Fibroblast of skin of back (primary cell): ENCODE data around the gene TSPAN14. TPM values are rescaled to one million over a fixed set of nuclear protein-coding genes. Genes with fewer than 3 reads are reported as not detected.
"Not testable (repeated sequence)": the region's sequence is repeated elsewhere in the genome, so short reads cannot be mapped to it uniquely, and the experiment has no call there.

Source experiments
- DNase-seq: peaks from one replicate; pipeline ENCODE4 v3.0.0-alpha.2; 2013
- polyA plus RNA-seq, 2 experiments: library from polyadenylated mRNA; unstranded; fragments of 120-200 nt; gene quantifications; one replicate each; pipeline ENCODE4 v1.2.1, GENCODE V29; 2013; ENCODE audit not compliant: insufficient read length in 2 of 2

Gene TSPAN14, protein sequence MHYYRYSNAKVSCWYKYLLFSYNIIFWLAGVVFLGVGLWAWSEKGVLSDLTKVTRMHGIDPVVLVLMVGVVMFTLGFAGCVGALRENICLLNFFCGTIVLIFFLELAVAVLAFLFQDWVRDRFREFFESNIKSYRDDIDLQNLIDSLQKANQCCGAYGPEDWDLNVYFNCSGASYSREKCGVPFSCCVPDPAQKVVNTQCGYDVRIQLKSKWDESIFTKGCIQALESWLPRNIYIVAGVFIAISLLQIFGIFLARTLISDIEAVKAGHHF
- polyA plus RNA-seq (2013, experiment 1 of 2; ENCODE audit: insufficient read length): 44.0 TPM
- 40.4 TPM for polyA plus RNA-seq (2013, experiment 2 of 2; ENCODE audit: insufficient read length)

DNA sequence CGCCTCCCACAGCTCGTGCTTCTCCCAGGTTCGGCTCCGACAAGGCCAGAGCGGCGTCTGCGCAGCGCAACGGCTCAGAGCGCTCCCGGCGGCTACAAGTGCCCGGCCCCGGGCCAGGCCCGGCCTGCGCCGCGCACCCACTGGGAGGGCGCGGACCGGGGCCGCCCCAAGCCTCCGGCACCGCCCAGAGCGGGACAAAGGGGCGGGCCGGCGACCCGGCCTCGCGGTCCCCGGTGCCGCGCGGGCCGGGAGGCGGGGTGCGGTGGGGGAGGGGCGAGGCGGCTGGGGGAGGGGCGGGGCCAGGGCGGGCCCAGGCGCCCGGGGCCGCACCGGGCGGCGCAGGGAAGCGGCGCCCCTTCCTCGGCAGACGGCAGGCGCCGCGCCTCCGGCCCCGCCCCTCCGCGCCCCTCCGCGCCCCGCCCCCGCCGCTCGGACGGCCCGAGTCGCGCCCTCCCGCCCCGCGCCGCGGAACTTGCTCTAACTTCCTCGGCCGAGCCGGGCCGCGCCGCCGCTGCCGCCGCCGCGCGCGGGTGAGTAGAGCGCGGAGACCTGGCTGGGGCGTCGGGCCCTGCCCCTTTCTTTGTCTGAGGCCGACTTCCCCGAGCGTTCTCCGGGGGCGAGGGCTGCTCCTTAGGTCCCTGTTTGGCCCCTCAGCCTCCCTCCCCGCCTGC, at the start of gene TSPAN14:
TSPAN14 (plus strand) TSS at position 469 of the 671 bp plus-strand sequence. CDS start 34,924 bp downstream, outside the sequence.
- DNase-seq: peak; percentile 79

DNA sequence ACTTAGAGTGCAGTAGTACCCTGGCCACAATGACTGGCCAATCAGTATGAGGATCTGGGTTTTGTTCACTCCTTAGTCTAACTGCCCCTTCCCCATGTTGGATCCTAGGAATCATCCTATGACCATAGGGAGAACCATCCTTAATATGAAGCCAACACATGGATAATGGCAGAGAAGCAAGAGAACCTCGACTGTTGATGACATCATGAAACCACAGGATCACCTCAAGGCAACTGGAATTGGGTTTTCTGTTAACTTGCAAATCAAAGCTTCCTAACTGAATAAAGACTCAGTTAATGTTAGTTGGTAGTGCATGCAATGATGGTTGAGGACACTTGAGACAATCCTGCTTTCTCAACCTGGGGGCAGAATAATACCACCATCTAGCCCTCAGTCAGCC, 49.1 kb upstream of the TSPAN14 start:
- no peak for DNase-seq

DNA sequence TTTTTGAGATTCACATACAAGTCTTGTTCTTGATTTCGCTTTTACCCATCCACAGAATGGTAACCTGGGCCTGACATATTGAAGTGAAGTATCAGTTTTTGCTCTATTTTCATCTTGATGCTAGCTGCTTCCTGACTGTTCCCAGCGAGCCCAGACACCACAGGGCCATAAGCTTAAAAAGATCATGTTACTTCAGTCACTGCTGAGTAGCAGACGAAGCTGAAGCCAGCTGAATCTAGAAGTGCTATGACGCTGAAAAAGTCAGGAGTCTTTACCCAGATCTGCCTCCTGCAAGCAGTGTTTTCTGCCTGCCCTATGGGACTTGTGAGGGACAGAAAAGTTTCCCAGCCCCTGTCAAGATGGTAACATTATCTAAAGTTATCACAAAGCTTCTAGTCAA, 48.5 kb upstream of the TSPAN14 start:
- DNase-seq: no peak

DNA sequence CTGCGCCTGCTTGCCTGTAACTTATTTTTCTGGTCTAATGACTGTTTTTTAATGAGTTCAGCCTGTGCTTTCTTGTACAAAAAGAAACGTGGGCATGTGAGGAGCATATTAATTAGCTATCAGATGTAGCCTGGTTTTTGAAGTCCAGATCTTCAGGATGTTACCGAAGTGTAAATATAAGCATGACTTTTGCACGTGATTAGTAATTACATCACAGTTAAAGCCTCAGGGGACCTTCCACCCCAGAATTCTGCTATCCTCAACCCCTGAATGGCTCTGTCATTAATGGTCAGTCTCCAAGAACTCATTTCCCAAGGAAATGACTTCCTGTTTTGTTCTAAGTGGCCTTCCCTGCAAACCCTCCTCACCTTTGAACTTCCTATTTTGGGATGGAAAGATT, 47.9 kb upstream of the TSPAN14 start:
- no peak for DNase-seq

DNA sequence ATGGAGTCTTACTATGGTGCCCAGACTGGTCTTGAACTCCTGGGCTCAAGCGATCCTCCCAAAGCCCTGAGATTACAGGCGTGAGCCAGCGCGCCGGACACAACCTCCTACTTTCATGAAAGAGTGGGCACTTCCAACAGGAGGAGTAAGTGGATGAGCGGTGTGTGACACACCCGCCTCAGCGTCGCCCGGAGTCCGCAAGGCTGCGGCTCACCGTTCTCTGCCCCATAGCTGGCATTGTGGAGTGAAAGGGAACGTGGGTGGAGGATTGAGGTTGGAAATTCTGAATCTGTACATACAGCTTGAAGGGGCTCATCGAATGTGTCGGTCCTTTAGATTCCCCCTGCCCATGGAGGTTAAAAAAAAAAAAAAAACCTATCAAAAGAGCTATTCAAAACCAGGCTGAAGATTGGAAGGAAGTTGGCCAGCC, 46.3 kb upstream of the TSPAN14 start:
- no peak for DNase-seq

DNA sequence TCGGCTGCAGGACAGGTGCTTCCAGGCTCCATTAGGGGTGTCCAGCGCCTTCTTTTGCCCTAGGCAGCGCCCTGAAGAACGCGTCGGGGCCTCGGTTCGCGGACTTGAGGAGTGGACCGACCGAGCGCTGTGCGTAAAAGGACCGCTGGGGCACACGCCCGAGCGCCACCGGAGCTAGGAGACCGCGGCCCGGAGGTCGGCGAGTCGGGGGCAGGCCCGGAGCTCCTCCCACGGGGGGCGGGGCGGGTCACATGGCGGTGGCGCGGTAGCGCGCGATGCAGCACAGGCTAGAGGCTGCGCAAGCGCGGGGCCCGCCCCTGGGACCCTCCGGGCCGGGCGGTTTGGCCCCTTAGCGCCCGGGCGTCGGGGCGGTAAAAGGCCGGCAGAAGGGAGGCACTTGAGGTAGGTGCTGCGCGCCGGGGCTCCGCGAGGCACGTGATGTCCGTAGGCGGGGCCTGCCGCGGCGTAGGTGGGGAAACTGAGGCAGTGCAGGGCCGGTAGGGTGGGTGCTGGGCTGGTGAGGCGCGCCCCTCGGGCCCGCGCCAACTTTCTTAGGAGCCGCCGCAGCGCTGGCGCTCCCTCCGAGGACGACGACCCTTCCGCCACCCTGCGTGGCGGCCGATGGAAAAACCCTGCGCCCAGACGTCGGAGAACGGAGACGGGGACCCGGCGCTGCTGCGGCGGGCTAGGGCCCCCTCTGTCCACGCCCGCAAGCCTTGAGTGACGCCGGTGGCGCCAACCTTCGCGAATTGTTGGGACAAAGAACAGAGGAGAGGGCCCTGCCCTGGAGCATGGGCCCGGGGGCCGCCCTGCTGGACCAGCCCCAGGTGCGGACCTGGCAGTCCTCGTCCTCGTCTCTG, 45.6 kb upstream of the TSPAN14 start, which contains the start of gene PRXL2A:
PRXL2A (plus strand) TSS at position 310 of the 860 bp plus-strand sequence. CDS start 11,917 bp downstream, outside the sequence.
- DNase-seq: peak; percentile 31

DNA sequence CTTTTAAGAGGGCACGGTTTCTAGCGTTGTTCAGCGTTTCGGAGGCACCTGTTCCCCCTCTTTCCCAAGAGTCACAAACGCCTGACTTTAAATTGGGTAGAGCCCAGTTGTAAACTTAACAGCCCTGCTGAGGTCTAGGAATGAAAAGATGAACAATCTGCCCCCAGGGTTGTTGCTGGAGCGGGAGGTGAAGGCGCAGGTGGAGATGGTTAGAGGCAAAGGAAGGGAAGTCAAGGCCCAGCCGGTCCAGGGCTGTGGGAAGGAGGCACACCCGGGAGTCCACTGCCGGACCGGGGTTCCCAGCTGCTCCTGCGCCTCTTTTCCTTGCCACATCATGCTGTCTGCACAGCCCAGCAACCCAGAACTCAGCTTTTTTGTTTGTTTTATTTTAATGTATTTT, 45.0 kb upstream of the TSPAN14 start:
- DNase-seq: no peak

DNA sequence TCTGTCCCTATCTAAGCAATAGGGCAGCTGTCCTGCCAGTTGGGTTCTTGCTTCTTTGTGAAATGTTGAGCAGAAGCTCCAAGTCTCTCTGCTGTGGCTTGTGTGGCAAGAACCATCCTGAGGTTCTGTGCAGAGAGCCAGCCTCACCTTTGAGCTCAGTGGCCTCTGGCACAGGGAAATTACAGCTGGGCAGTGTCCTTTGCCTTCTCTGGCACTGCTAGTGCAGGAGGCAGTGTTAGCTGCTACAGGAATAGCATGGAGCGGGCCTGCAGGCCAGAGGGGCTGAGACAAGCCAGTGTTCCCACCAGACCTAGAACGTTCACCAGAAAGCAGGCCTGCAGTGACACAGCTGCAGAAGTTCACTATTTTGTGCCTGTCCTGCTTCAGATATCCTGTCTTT, 44.0 kb upstream of the TSPAN14 start:
- DNase-seq: no peak

DNA sequence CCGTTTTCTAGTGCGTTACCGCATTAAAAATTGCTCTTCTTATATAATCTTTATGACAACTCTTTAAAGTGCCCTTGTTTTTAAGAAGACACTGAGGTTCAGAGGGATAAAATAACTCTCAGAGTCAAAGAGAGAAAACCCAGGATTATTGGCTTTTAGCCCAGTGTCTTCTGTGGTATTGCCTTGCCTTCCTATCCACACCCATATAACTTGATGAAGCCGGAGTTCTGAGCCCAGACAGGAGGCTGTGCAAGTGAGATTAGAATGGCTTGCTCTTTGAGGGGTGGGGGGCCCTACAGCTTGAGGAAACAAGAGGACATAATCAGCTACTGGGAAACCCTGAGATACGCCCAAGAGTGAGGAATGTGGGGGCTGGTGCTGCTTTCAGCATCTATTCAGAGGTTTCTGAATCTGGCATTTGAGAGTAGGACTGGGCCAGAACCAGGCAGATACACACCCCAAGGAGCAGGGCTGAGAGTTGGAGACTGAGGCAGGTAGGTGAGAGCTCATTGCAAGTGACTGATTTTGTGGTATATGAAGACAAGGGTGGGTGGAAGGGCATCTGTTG, 43.4 kb upstream of the TSPAN14 start:
- DNase-seq: no peak

DNA sequence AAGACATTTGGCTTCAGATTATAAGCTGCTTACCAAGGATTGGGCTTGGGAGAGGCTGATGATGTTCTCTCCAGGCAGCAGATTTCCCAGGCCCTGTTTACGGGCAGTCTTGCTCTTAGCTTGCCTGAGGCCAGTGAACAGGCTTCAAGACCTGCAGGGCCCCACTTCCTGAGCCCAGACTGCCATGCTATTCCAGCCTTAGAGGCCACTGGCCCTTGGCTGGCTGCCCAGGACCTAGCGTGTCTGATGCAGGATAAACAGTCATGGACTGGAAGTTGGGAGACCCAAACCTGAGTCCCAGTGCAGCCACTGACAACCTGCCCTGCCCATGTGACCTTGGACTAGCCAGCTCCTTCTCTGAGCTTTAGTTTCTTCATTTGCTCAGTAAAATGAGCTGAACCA, 42.8 kb upstream of the TSPAN14 start:
- DNase-seq: no peak

DNA sequence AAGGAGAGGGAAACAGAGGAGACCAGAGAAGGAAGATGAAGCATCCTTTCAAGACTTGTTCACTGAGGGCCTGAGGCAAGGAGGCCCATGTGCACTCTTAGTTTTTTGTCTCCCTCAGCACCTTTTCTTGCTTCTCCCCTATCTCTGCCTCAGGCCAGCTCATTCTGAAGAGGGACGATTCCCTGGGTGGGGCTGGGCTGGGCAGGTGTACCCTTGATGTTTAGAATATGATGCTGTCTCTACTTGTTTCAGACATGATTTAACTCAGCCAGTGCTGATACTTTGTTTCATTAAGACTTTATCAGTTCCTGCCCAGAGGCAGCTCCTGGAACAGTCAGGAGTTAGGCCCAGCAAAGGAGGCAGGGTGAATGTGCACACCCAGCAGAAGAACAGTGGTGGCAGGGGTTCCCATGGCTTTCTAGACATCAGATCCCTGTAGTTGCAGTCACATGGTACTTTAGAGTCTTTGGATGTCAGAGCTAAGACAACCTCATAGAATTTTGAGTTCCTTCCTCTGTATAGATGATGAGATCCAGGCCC, 42.4 kb upstream of the TSPAN14 start:
- DNase-seq: no peak

DNA sequence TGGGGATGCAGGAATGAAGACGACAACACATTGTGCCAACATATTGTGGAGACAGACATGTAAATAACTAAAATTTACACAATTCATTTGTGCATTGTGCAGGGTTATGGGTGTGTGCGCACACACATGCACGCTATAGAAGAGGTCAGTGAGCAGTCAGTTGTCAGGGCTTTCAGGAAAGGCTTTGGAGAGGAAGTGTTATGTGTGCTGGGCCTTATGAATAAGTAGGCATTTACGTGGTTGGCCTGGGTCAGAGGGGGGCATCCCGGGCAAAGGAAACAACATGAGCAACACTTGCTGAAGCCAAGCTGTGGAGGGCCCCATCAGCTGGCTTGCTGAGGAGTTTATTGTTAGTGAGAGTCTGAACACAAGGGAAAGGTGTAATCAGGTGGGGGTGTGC, 41.6 kb upstream of the TSPAN14 start:
- no peak for DNase-seq

DNA sequence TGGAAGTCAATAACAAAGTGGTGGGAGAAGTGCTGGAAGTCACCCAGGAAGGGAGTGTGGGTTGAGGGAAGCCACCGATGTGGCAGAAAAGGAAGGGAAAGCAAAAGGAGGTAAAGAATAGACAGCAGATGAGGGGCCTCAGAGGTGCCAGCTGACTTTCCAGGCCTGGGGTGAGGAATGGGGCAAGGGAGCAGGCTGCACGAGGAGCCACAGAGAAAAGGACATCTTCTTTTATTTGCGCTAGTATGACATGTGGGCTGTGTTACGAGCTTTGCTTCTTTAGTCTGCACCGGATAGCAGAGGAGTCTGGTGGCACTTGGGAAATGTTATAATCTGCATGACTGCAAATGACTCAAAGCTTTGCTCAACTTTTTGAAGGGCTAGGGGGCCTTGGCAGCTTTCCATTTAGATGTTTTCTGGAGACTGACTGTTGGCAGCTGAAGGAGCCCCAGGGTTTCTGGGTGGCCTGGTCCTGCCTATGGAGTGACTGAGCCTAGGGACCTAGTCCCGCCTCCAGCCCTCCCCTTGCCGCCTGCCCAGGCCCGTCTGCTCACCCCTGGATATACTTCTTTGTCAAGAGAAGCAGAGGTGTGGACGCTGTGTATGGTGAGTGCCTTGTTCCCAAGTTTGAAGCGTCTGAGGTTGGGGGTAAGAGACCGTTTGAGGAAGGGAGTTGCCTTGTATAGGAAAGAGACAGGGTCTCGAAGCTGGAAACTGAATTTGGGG, 40.7 kb upstream of the TSPAN14 start:
- peak; percentile 87 for DNase-seq

DNA sequence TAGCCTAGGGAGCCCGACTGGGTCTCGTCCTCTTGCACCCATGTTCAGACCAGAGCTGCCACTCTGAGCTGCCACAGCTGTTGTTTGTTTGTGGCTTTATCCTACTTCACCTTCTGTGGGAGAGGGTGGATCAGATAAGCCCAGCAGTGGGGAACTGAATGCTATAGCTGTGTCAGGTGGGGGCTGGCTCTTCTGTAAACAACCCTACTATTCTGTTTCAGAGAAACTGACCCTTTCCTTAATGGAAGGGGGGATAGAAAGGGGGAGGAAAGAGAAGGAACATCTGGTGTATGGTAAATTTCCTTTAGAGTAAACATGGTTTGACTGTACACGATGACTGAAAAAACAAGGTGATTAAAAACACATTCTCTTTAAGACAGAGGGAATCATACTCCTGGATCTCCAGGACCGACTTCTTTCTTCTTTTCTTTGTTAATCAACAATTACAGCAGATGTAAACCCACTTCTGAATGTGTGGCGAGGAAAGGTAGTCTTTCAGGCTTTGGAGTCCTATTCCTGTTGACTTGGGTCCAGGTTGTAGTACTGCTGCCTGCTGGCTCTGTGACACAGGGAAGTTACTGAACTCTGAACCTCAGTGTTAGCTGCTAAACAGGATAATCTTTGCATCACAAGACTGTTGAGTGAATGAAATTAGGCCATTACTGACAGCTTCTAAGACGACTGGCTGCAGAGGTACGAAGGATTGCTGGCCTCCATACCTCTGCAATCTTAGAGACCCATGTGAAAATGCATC, 39.8 kb upstream of the TSPAN14 start:
- no peak for DNase-seq

DNA sequence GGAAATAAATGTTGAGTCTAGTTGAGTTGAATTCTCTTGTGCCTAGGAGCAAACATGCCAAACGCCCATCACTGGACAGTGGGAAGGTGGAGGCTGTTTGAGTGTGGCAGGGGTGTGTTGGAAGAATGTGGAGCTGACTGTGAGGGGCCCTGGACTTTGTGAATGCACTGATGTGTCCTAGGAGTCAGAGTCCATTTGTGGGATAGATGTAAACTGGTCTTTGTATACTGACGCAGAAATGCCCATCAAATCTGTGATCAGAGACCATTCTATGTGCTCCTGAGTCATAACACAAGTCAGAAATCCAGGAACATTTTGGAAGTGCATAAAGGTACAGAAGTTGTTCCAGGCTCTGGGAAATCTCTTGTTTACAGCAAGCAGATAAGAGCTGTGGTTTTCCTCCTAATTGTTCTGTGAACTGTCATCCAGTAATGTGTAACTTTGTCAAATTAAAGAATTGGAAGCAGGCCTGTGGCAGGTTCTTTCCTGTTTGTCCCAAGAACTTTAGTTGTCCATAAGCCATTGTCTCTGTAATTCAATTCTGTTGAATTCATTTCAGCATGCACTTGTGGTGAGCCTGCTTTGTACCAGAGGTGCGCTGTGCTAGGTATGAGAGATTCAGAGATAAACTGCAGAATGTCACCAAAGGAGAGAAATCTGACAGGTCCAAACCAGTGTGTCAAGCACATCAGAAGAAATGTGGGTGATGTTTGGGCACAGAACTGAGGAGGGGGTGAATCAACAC, 38.2 kb upstream of the TSPAN14 start:
- no peak for DNase-seq

DNA sequence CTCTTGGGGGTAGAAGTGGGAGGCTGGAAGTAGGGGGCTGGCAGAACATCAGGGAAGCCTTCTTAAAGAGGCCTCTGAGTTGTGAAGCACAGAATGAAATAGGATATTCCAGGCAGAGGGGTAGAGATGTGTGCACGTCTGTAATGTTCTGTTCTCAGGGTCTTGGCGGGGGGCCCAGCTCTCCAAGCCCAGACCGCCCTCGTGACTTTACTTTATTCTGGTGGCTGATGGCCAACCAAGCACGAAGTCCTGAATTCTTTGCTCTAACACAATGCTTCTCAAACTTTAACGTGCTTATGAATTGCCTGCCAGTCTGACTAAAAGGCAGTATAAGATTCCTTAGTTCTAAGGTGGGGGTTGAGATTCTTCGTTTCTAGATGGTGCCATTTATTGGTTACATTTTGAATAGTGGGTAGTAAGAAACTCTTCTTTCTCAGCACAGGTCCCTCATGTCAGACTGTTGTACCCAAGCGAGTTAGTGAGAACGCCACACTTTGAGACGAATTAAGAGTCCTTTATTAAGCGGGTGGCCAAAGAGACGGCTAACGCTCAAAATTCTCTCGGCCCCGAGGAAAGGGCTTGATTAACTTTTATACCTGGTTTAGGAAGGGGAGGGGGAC, 37.5 kb upstream of the TSPAN14 start:
- DNase-seq: no peak

DNA sequence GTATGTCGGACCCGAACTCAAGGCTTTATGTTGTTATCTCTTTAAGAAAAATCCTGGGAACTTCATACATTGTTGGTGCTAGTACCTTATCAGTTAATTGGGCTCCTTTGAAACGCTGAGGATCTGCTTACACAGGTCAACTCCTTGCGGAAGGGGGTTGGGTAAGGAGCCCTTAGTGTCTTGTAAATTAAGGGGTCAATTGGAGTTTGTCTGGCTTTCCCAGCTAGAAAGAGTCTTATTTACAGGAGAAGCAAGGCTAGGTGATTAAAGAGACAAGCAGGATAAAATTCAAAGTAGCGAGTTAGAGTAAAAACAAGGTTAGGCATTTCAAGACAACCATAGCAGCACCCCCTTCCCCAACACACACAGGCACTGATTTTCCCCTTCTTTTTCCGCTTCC, 36.9 kb upstream of the TSPAN14 start:
- not testable (repeated sequence) for DNase-seq

DNA sequence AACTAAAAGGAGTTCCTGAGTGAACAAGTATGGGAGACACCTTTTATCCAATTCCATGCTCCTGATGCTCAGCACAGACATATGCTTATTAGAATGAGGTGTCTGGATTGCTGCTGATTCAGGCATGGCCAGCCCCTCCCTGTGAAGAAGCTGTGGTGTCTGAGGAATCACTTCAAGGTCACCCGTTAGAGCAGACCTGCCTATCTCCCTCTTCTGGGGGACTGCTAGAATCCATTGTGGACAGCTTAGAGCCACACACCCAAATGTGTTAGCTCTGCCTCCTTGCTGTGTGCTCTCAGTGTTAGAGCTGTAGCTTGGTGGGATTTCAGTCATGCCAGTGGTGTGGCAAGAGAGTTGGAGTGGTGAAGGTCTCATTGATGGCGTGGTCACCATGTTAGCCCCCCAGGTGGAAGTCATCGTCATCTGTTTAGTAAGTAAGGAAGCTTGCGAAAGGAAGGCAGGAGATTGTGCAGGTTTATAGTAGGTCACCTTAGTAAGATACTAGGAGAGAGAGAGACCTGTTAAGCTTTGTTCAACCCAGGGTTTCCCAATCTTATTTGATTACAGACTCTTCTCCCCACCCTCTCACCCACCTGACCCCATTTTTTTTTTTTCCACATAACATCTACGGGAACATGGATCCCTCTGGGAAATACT, 32.9 kb upstream of the TSPAN14 start:
- DNase-seq: no peak
